Activated CD4-positive, alpha-beta T cell treated with anti-CD3 and anti-CD28 coated beads, Interleukin-10, Interleukin-2, amounts not matched to agents 100 ng/mL and 50 ng/mL, durations not matched to agents 16 hours and 8 hours (primary cell): Measurements from ENCODE around the gene DEDD.
"Not testable (repeated sequence)": the region's sequence is repeated elsewhere in the genome, so short reads cannot be mapped to it uniquely, and the experiment has no call there.

ENCODE experiments used
- DNase-seq: peaks from one replicate; pipeline ENCODE4 v3.0.0-alpha.2; 2020

The DEDD gene

DNA sequence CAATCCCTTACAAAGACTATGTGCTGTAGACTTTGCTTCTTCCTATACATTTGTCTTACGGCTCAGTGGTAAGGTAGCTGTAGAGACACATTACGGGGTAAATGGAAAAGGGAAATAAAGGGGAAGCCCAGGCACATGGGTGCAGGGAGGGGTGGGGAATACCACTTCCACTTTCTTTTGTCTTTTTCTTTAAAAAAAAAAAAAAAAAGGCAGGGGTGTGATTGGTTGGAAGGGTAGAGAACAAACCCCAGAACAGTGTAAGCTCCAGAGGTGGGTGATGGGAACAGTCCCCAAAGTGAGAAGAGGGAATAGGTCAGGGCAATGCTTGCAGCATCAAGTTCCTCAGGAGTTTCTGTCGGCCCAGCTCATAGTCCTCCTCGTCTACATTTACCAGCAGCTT, 10.6 kb downstream of the DEDD start:
- no peak for DNase-seq

DNA sequence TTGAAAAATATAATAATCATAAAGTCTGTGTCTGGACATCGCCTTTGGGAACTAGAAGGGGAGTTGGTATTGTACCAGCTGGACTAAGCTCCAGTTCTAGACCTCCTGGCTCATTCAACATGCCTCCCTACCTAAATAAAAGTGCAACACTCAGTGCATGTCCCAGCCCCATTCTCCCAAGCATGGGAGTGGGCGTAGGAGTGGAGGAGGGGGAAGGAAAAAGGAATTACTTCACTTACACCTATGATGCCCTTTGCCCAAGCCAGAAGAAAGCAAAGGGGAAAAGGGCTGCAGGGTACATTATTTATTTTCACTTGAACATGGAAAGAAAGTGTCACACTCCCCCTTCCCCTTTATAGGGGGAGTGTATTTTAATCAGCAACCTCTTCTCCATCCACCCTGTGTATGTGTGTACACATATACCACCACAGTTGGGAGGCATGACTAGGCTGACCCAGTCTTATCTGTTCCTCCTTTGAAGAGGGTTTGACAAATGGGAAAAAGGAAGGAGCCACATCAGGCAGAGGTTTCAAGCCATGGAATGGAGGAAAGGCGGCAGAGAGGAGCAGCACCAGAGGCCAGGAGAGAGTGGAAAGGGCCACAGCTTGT, 11.3 kb downstream of the DEDD start:
- DNase-seq = no peak

DNA sequence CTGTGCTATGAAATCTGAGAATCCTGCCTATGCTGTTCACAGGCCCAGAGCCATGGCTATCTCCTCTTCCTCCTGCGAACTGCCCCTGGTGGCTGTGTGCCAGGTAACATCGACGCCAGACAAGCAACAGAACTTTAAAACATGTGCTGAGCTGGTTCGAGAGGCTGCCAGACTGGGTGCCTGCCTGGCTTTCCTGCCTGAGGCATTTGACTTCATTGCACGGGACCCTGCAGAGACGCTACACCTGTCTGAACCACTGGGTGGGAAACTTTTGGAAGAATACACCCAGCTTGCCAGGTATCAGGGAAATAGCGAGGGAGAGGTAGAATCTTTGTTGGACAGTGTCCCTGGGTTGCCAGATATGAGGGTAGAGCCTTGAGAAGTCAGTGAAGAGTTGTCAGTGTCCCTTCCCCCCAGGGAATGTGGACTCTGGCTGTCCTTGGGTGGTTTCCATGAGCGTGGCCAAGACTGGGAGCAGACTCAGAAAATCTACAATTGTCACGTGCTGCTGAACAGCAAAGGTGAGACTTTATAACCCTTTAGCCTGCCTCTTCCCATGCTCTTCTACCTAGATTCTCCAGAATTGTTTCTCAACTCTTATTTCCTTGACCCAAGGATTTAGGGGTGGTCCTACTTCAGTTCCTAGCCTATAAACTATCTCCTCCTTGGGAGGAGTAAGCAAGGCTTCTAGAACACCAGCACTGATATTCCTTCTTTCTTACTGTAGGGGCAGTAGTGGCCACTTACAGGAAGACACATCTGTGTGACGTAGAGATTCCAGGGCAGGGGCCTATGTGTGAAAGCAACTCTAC, 13.2 kb downstream of the DEDD start:
- DNase-seq = peak; percentile 84

DNA sequence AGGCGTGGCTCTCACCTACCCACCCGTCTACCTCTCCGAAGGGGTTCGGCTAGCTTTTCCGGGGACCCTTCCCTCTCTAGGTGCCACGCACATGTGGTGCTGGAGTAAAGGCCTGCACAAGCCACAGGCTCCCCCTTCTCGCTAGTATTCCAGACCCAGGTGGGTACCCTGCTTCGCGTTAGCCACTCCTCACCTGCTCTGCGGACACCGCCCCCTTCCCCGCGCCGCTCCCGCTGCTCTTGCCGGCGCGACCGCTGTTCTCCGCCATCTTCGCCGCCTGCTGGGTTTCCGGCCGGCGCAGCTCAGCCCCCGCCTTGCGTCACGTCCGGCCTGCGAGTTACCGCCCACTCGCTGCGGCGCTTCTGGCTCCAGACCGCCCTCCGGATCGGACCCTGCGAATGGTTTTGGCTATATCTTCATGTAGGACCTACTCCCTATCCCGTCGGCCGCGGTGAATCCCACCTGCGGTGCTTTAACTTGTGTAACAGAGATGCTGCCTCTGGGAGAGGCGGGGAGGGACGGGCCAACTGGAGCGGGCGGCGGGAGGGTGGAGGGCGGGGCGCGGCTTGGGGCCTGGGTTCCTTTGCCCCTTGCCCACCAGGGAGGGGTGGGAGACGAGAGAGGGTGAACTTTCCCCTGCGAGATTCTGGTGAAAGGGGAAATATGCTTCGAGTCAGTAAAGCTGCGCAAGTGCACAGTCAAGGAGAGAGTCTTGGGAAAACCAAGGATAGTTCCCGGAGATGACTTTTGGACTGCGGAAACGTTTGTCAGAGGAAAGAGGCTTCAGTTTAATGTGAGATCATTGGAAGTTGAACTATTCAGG, 14.5 kb downstream of the DEDD start, which contains the start of the genes NIT1 and PFDN2:
NIT1 (plus strand) TSS at position 347 of the 823 bp plus-strand sequence; CDS start at position 419, 72 bp downstream.
PFDN2 (minus strand) TSS at position 279 of the 823 bp plus-strand sequence; CDS start at position 268, 11 bp downstream.
- peak; percentile 91 for DNase-seq

DNA sequence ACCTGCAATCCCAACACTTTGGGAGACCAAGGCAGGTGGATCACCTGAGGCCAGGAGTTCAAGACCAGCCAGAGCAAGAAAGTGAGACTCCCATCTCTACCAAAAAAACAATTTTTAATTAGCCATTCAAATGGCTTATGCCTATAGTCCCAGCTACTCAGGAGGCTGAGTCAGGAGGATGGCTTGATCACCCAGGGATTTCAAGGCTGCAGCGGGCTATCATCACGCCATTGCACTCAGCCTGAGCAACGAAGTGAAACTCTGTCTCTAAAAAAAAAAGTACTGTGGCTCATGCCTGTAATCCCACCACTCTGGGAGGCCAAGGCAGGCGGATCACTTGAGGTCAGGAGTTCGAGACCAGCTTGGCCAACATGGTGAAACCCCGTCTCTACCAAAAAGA, 16.5 kb downstream of the DEDD start:
- DNase-seq = not testable (repeated sequence)

DNA sequence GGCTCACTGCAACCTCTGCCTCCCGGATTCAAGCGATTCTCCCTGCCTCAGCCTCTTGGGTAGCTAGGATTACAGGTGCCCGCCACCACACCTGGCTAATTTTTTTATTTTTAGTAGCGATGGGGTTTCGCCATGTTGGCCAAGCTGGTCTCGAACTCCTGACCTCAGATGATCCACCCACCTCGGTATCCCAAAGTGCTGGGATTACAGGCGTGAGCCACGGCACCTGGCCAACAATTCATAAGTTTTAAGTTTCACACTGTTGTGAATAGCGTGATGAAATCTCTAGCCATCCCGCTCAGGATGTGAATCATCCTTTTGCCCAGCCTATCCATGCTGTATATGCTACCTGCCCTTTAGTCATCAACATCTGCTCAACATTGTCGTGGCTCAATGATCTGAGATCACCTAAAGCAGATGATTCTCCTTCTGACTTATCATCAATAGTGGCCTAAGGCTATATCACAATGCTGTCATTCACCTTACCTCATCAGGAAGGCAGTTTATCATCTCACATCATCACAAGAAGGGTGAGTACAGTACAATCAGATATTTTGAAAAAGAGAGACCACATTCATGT, 17.2 kb downstream of the DEDD start:
- DNase-seq = peak; percentile 84

DNA sequence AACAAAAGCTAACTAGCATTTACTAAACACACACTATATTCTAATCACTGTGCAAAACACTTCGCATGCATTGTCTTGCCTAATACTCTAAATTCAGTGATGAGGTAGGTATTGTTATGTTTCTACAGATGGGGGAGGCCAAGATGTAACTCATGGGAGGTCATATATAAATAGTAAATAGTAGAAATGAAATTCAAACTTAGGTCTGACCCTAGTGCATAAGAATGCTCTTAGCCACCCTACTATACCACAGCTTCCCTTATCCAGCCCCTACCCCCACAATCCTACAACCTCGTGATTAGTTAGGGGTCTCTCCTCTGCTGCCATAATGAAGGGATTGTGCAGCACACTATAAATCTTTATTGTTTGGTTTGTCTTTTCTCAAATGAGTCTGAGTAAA, 17.9 kb downstream of the DEDD start:
- DNase-seq = no peak

DNA sequence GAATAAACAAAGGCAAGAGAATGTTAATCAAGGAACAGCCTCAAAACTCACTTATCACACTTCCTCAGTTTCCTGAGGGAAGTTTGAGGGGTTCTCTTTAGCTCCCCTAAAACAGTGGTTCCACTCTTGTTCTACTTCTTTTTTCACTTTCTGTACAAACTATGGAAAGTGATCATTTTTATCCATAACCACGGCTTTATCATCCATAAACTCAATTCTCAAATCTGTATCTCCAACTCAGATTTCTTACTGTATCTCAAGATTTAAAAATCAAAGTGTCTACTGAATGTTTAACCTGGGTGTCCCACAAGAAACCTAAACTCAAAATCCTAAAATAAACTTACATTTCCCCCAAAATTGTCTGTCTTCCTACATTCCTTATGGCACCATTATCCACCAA, 18.6 kb downstream of the DEDD start:
- no peak for DNase-seq

DNA sequence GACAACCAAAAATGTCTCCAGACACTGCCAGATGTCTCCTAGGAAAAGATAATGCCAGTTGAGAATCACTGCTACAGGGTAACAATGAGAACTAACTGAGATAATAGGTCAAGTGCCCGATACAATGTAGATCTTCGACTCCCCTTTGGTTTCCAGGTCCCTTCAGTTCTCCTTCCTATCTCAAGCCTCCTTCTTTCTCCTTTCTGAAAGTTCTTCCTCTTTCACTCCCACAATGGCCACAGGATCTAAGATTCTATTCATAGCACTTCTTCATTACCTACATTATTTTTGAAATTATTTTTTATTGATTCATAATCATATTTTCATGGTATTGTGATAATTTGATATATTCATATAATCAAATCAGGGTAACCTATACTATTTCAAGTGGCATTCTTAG, 20.9 kb downstream of the DEDD start:
- no peak for DNase-seq

DNA sequence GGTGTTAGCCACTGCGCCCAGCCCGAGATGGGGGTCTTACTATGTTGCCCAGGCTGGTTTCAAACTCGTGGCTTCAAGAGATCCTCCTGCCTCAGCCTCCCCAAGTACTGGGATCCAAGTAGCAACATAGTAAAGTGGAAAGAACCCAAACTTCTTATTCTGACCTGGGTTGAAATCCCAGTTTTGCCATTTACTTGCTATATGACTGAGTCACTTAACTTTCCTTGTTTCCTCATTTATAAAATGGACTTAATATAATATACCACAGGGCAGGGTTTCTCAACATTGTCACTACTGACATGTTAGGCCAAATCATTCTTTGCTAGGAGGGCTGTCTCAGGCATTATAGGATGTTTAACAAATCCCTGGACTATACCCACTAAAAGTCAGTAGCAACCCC, 21.4 kb downstream of the DEDD start:
- no peak for DNase-seq

DNA sequence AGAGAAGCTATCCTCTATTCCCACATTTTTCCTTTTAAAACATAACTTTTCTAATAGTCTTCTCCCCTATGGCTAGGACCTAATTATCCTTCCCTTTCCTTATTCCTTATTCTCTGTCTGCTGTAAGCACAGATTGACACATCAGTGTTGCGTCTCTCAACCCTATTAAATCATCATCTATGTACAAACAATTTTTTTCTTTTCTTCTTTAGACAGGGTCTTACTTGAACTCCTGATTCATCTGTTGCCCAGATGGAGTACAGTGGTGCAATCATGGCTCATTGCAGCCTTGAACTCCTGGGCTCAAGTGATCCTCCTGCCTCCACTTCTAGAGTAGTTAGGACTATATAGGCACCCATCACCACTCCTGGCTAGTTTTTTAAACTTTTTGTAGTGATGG, 26.0 kb downstream of the DEDD start:
- DNase-seq = no peak

DNA sequence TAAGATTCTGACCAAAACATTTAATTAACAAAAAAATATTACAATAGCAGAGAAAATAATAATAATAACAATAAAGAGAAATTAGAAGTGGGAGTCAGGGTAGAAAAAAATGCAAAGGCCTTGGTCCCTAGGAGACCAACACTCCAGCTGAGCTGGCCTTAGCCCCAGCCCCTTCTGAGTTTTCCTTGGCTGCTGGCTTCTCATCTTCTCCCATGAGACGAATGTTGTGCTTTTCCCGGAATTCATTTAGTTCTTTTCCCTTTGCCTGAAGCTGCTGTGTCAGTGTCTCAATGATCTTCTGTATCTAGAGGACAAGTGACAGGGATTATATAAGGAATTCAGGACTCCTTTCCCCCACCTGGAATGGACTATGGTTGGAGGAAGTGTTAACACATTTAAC, 31.9 kb downstream of the DEDD start:
- no peak for DNase-seq

DNA sequence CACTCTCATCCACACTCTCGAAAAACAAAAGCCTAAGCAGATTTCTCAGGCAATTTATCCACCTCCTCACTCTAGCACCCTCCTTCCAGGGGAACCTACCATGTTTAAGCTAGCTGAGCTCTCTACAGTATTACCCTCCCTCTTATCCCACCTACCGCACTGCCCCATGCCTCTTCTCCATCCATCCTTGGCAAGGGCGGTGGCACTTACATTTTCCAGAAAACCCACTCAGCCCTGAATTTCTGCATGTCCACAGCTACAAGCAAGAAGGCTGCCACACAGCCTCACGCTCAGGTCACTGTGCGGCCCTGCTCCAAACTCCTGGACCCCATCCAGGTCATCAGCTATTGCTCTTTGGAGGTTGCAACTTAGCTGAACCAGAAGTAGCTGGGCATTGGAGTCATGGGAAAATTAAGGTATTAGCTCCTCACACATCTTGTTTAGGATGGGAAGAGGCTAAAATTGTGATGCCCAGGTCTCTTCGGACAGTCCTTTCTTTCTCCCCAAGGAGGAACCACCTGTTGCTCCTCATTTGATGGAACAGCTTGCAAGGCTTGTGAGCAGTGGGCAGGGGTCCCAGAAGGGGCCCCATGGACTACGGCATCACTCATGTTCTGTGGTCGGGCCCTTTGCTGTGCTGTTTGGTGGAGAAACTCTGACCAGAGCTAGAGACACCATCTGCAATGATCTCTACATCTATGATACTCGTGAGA, 33.2 kb downstream of the DEDD start:
- DNase-seq = no peak

DNA sequence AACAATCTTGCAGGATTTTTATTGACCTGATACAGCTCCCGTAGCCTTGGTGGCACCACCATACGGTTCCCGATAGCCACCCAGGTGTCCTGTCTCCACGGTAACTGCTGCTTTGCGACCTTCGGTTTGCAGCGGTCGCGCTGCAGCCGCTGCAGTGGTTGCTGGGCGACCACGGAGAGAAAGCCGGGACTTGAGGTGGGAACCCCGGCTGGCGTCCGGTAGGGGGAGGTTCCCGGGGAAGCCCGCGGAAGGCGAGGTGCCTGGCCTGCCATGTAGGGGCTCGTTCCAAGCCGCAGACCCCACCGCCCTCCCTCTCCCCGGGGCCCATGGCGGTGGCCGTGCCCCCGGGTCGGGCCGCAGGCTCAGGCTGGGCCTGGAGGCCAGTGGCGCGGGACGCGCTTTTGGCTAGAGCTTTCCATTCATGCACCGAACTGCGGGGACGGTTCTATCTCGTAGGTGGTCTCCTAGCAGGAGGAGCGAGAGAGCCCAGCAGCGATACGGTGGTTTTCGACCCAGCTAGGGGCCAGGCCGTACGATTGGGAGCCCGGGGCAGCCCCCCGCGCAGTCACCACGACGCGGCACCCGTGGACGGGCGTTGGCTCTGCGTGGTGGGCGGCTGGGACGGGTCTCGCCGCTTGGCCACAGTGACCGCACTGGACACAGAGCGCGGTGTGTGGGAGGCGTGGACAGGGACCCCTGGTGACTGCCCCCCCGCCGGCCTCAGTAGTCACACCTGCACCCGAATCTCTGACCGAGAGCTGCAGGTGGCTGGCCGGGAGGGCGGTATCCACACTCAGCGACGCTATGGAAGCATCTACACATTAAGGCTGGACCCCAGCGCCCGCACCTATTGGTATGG, 34.0 kb downstream of the DEDD start, which contains the start of gene KLHDC9:
KLHDC9 (plus strand) TSS at position 152 of the 859 bp plus-strand sequence; CDS start at position 327, 175 bp downstream.
- peak; percentile 90 for DNase-seq

DNA sequence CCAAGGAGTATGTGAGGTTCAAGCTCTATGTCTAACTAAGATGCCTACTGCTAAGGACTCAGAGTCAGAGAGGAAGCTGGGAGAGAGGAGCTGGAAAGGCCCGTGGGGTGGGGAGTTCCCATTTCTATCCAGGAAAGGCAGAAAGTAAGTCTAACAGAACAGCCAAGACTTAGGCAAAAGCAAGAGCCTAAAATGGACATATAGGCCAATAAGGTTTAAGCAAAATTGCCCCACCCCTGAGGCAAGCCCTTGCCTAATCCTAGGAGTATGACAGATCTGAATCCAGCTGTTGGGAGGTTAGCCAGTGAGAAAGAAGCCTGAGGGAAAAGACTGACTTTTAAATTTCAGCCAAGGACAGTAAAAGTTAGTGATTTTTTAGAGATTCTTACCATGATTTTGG, 35.9 kb downstream of the DEDD start:
- DNase-seq = no peak

DNA sequence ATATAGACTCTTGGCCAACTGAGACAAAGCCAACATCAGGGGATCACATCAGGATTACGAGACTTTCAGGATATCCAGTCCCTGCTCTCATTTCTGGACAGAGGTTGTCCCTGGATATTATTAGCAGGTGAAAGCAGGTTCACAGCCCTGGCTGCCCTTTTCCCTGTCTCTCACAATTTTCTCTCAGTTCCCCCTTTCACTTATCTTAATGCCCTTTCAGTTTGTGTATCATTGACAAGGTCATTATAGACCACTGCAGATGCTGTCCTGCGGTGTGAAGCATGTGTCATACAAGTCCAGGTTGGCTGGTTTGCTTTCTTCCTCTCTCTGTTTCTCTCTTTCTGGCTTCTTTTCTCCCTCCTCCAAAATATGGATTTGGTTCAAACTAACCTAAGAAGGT, 36.5 kb downstream of the DEDD start:
- DNase-seq = no peak

DNA sequence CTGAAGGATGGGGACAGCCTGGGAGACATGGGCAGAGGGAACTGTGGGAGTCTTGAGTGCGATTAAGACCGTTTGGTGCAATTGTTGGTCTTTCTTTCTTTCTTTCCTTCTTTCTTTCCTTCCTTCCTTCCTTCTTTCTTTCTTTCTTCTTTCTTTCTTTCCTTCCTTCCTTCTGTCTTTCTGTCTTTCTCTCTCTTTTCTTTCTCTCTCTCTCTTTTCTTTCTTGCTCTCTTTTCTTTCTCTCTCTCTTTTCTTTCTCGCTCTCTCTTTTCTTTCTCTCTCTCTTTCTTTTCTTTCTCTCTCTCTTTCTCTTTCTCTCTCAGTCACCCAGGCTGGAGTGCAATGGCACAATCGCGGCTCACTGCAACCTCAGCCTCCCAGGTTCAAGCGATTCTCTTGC, 37.2 kb downstream of the DEDD start:
- no peak for DNase-seq

DNA sequence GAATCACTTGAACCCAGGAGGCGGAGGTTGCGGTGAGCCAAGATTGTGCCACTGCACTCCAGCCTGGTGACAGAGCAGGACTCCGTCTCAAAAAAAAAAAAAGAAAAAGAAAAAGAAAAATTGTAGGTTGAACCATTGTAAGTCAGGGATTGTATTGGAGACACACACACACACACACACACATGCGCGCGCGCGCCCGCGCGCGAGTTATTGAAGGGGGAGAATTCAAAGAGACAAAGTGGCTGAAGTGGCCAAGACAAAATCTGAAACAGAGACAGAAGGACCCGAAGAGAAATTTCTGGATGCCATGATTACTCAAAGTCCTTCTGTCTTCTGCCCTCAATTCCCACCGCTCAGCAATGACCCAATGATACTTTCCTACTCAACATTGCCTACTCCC, 38.0 kb downstream of the DEDD start:
- no peak for DNase-seq

DNA sequence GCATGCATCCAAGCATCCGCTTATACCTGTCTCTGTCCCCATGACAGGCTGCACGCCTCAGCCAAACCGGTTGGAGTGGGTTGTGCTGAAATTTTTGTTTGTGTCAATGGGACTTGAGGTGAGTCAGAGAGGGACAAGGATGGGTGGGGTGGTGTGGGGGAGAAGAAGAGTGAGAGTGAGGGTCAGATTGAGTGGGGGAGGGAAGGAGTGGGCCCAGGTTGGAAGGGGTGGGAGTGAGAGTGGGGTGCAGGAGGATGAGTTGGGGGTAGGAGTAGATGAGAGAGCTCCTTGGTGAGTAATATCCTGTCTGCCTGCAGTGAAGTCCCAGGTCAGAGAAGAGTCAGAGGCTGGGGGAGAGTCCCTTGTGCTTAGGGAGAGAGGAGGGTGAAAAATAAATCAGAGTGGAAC, 39.8 kb downstream of the DEDD start:
- peak; percentile 56 for DNase-seq

DNA sequence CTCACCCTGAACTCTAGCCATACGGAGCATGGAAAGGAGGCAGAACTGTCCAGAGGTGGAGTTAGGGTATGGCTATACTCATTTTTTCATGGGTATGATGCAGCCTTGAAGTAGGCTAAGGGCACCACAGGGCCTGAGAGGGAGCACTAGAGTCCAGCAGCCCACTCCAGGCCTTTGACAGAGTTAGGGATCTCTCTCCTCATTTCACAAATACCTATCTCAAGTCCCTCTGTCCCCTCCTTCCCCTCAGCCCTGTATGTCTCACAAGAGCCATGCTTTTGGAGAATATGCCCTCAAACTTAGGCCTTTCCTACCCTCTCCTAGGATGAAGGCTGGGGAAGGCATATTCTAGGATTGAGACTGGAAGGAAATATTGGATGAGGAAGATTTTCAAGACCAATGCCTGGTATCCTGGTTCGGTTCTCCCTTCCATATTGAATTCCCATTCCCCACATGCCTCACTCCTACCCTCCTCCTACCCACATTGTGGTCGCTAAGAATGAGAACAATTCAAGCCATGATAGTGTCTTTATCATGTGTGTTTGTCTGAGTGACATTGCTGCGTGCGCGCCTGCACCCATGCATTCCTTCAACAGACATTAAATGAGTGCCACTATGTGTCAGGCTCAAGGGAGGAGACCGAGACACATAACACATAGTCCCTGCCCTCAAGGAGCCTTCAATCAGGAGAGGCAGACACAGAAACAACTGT, 40.5 kb downstream of the DEDD start:
- DNase-seq = no peak

DNA sequence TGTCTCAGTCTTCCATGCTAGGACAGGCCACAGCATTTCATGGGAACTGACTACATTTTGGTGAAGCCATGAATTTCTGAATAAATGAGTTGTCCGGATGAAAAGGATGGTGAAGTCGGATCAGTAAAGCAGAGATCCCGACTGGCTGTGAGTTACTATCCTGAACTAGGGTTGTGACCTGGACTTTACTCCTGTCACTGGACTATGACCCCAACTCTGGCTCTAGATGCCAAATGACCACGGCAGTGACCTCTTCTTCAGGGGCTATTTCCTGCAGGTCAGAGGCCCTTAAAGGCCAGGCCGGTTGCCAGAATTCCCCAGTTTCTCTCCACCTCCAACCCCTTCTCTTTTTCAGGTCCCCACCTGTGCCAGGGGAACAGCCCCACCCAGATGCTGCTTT, 41.4 kb downstream of the DEDD start:
- DNase-seq = no peak
